IMR-90 (cell line): ENCODE measurements around the gene SV2B. TPM values are rescaled to one million over a fixed set of nuclear protein-coding genes. Genes with fewer than 3 reads are reported as not detected.

Experiments
- ATAC-seq: fragments of 200-7000 bp; cut with Tn5 transposase; 2 replicates; pipeline ENCODE4 v1.9.1; 2020; ENCODE audit warnings: low read depth, mild to moderate bottlenecking, moderate library complexity
- BruUV-seq: library from RNA; stranded (reverse); fragments of 400-500 nt; replicated peaks from 2 replicates; lab custom pipeline; 2021; lab: Mats Ljungman, UMichigan
- CTCF ChIA-PET: fragments of 300-600 bp; formaldehyde crosslinking; extraction: SDS; loops from one replicate; lab custom pipeline; 2021; ENCODE audit warnings: antibody characterized with exemption; lab: Yijun Ruan, JAX
- POLR2A ChIA-PET: fragments of 300-600 bp; sonication (Branson Sonifier 250); formaldehyde crosslinking; loops from one replicate; lab custom pipeline; 2022; ENCODE audit warnings: antibody characterized with exemption; ENCODE audit not compliant: unreplicated experiment; lab: Charles Lee
- DNase-seq: peaks from one replicate; pipeline ENCODE4 v3.0.0; 2013
- H2AFZ ChIP-seq: replicated peaks from 2 replicates; pipeline ENCODE3; 2013; ENCODE audit warnings: low read length, mild to moderate bottlenecking; ENCODE audit not compliant: poor library complexity
- H2AK5ac ChIP-seq: 2 replicates; pipeline ENCODE4 v1.6.1; 2013; ENCODE audit warnings: low read depth, low read length, inconsistent platforms
- H2AK9ac ChIP-seq: replicated peaks from 2 replicates; pipeline ENCODE3; 2013; ENCODE audit warnings: mild to moderate bottlenecking, low read depth, low read length, moderate library complexity; ENCODE audit not compliant: poor library complexity
- H2BK120ac ChIP-seq: 2 replicates; pipeline ENCODE4 v1.6.1; 2013; ENCODE audit warnings: low read depth, low read length, inconsistent platforms
- H2BK15ac ChIP-seq: 3 replicates; pipeline ENCODE4 v1.6.1; 2013; ENCODE audit warnings: low read depth, low read length, inconsistent platforms
- H2BK20ac ChIP-seq: 2 replicates; pipeline ENCODE4 v1.6.1; 2013; ENCODE audit warnings: low read depth, mild to moderate bottlenecking, inconsistent platforms, low read length, moderate library complexity
- H2BK5ac ChIP-seq: 2 replicates; pipeline ENCODE4 v1.6.1; 2013; ENCODE audit warnings: mild to moderate bottlenecking, low read depth, low read length, inconsistent platforms; ENCODE audit not compliant: poor library complexity, severe bottlenecking
- H3K14ac ChIP-seq: replicated peaks from 2 replicates; pipeline ENCODE4 v1.6.1; 2013; ENCODE audit warnings: low read depth, low read length, inconsistent platforms
- H3K18ac ChIP-seq: 2 replicates; pipeline ENCODE4 v1.6.1; 2013; ENCODE audit warnings: low read depth, low read length, control low read depth
- H3K23ac ChIP-seq: 2 replicates; pipeline ENCODE4 v1.6.1; 2013; ENCODE audit warnings: low read depth, low read length, inconsistent platforms
- H3K27ac ChIP-seq: 2 replicates; pipeline ENCODE4 v1.5.1; 2013; ENCODE audit warnings: mild to moderate bottlenecking, control low read depth, low read length; ENCODE audit not compliant: insufficient read depth
- H3K27me3 ChIP-seq: 2 replicates; pipeline ENCODE4 v1.6.1; 2013; ENCODE audit warnings: low read length; ENCODE audit not compliant: control insufficient read depth, insufficient read depth
- H3K36me3 ChIP-seq: 2 replicates; pipeline ENCODE4 v1.6.1; 2013; ENCODE audit warnings: low read length, mixed read lengths; ENCODE audit not compliant: control insufficient read depth, insufficient read depth
- H3K4ac ChIP-seq: 2 replicates; pipeline ENCODE4 v1.6.1; 2013; ENCODE audit warnings: low read depth, low read length, inconsistent platforms
- H3K4me1 ChIP-seq: 2 replicates; pipeline ENCODE4 v1.6.1; 2013; ENCODE audit warnings: low read length, mixed read lengths; ENCODE audit not compliant: control insufficient read depth, insufficient read depth
- H3K4me2 ChIP-seq: 2 replicates; pipeline ENCODE4 v1.6.1; 2013; ENCODE audit warnings: low read depth, mild to moderate bottlenecking, control low read depth, low read length, moderate library complexity
- H3K4me3 ChIP-seq: 2 replicates; pipeline ENCODE4 v1.5.1; 2013; ENCODE audit warnings: low read depth, mild to moderate bottlenecking, control low read depth, low read length, moderate library complexity; ENCODE audit not compliant: insufficient read depth
- H3K56ac ChIP-seq: 2 replicates; pipeline ENCODE4 v1.6.1; 2013; ENCODE audit warnings: low read length, inconsistent platforms; ENCODE audit not compliant: insufficient read depth; ENCODE audit errors: extremely low read depth
- H3K79me1 ChIP-seq, 2 experiments: 2 replicates each; pipeline ENCODE4 v1.6.1; 2013; ENCODE audit warnings: low read length in 2 of 2, inconsistent platforms in 1 of 2, low read depth in 1 of 2
- H3K9ac ChIP-seq: 2 replicates; pipeline ENCODE4 v1.6.1; 2013; ENCODE audit warnings: low read depth, low read length, control low read depth
- H3K9me1 ChIP-seq: 2 replicates; pipeline ENCODE4 v1.6.1; 2013; ENCODE audit warnings: low read length, inconsistent platforms; ENCODE audit not compliant: insufficient read depth
- H3K9me3 ChIP-seq: 2 replicates; pipeline ENCODE4 v1.6.1; 2013; ENCODE audit warnings: low read length; ENCODE audit not compliant: control insufficient read depth, insufficient read depth
- H4K20me1 ChIP-seq: 2 replicates; pipeline ENCODE4 v1.6.1; 2013; ENCODE audit warnings: low read length, inconsistent platforms; ENCODE audit not compliant: insufficient read depth
- H4K5ac ChIP-seq: 2 replicates; pipeline ENCODE4 v1.6.1; 2013; ENCODE audit warnings: mild to moderate bottlenecking, low read depth, low read length, control low read depth
- H4K8ac ChIP-seq, 2 experiments: 2 replicates each; pipeline ENCODE4 v1.6.1; 2013; ENCODE audit warnings: low read depth in 2 of 2, low read length in 2 of 2, control low read depth in 1 of 2, inconsistent platforms in 1 of 2
- H4K91ac ChIP-seq: 2 replicates; pipeline ENCODE4 v1.6.1; 2013; ENCODE audit warnings: low read depth, low read length, inconsistent platforms; ENCODE audit not compliant: insufficient read depth
- BHLHE40 ChIP-seq: fragments of 150-350 bp; IDR thresholded peaks from 2 replicates; pipeline ENCODE4 v1.6.1; 2016; ENCODE audit warnings: mild to moderate bottlenecking, low read depth, low read length
- CEBPB ChIP-seq: IDR thresholded peaks from 2 replicates; pipeline ENCODE4 v1.6.1; 2012; ENCODE audit warnings: low read depth, low read length, improper control_type of control experiment
- CHD1 ChIP-seq: IDR thresholded peaks from 2 replicates; pipeline ENCODE4 v1.6.1; 2012; ENCODE audit warnings: low read depth, low read length, improper control_type of control experiment
- FOS ChIP-seq: fragments of 150-350 bp; IDR thresholded peaks from 2 replicates; pipeline ENCODE4 v1.6.1; 2016; ENCODE audit warnings: low read depth, low read length
- MAFK ChIP-seq: IDR thresholded peaks from 2 replicates; pipeline ENCODE4 v1.6.1; 2012; ENCODE audit warnings: low read depth, low read length, improper control_type of control experiment
- MAZ ChIP-seq: IDR thresholded peaks from 2 replicates; pipeline ENCODE4 v1.6.1; 2012; ENCODE audit warnings: low read depth, mild to moderate bottlenecking, low read length, improper control_type of control experiment, moderate library complexity, borderline replicate concordance
- MXI1 ChIP-seq: IDR thresholded peaks from 2 replicates; pipeline ENCODE4 v1.6.1; 2012; ENCODE audit warnings: low read depth, mild to moderate bottlenecking, low read length, moderate library complexity, borderline replicate concordance
- NFE2L2 ChIP-seq: fragments of 150-350 bp; IDR thresholded peaks from 2 replicates; pipeline ENCODE4 v1.6.1; 2016; ENCODE audit warnings: low read depth, mild to moderate bottlenecking, low read length
- POLR2A ChIP-seq: IDR thresholded peaks from 2 replicates; pipeline ENCODE4 v1.6.1; 2012; ENCODE audit warnings: mild to moderate bottlenecking, low read depth, low read length
- RAD21 ChIP-seq: IDR thresholded peaks from 2 replicates; pipeline ENCODE4 v1.6.1; 2012; ENCODE audit warnings: low read length, improper control_type of control experiment
- RCOR1 ChIP-seq: IDR thresholded peaks from 2 replicates; pipeline ENCODE4 v1.6.1; 2012; ENCODE audit warnings: mild to moderate bottlenecking, low read length, improper control_type of control experiment; ENCODE audit not compliant: insufficient replicate concordance
- RFX5 ChIP-seq: IDR thresholded peaks from 2 replicates; pipeline ENCODE4 v1.8.0; 2012; ENCODE audit warnings: low read depth, mild to moderate bottlenecking, low read length, moderate library complexity
- SMC3 ChIP-seq: fragments of 150-350 bp; IDR thresholded peaks from 2 replicates; pipeline ENCODE4 v1.6.1; 2016; ENCODE audit warnings: low read depth, mild to moderate bottlenecking, antibody characterized with exemption, low read length, moderate library complexity
- WGBS, 2 experiments: methylation state at CpG; one replicate each; pipeline versions ENCODE4 v1.1.5 to v1.1.7; 2013; ENCODE audit warnings: missing lambda C conversion rate in 2 of 2; ENCODE audit not compliant: insufficient read length in 1 of 2; ENCODE audit errors: extremely low coverage in 2 of 2; 5-methylcytosine and 5-hydroxymethylcytosine counted together
- dilution Hi-C: fragments of 300-500 bp; cut with HindIII; formaldehyde crosslinking; loops from one replicate; pipeline ENCODE4 v1.14.3; 2018; ENCODE audit warnings: low sequenced_read_pairs; ENCODE audit not compliant: unreplicated experiment
- in situ Hi-C: fragments of 300-500 bp; cut with MboI; formaldehyde crosslinking; loops from 3 replicates; pipeline ENCODE4 v1.14.3; 2019; ENCODE audit warnings: low sequenced_read_pairs, inconsistent platforms, mixed read lengths
- intact Hi-C: fragments of 100-400 bp; cut with micrococcal nuclease; formaldehyde crosslinking; loops from 2 replicates; pipeline ENCODE4 v1.10.0; 2022
- polyA plus RNA-seq, 3 experiments: library from polyadenylated mRNA; depleted of rRNA; stranded (reverse); fragments of >200 nt; gene quantifications; 2 replicates each; pipeline ENCODE4 v1.2.3, GENCODE V29; 2012; ENCODE audit warnings: low replicate concordance in 1 of 3
- total RNA-seq: library from RNA; depleted of rRNA; stranded (reverse); fragments of >200 nt; gene quantifications from 2 replicates; pipeline ENCODE4 v1.2.3, GENCODE V29; 2012
- TF ChIP-seq, protein P1 (sequence below): conservative IDR thresholded peaks from 2 replicates; pipeline ENCODE4 v1.5.1; 2012; ENCODE audit warnings: mild to moderate bottlenecking, low read depth, low read length, improper control_type of control experiment
- TF ChIP-seq, protein P2 (sequence below): fragments of 150-350 bp; IDR thresholded peaks from 2 replicates; pipeline ENCODE4 v1.6.1; 2016; ENCODE audit warnings: low read depth, mild to moderate bottlenecking, low read length, moderate library complexity, borderline replicate concordance
- TF ChIP-seq, protein P3 (sequence below): fragments of 150-350 bp; IDR thresholded peaks from 2 replicates; pipeline ENCODE4 v1.6.1; 2017; ENCODE audit warnings: mild to moderate bottlenecking, antibody characterized with exemption, low read length, low read depth

Gene SV2B
- total and polyA plus RNA-seq, 2 of the 4 experiments (the other 2 are of a cell fraction): not detected

DNA sequence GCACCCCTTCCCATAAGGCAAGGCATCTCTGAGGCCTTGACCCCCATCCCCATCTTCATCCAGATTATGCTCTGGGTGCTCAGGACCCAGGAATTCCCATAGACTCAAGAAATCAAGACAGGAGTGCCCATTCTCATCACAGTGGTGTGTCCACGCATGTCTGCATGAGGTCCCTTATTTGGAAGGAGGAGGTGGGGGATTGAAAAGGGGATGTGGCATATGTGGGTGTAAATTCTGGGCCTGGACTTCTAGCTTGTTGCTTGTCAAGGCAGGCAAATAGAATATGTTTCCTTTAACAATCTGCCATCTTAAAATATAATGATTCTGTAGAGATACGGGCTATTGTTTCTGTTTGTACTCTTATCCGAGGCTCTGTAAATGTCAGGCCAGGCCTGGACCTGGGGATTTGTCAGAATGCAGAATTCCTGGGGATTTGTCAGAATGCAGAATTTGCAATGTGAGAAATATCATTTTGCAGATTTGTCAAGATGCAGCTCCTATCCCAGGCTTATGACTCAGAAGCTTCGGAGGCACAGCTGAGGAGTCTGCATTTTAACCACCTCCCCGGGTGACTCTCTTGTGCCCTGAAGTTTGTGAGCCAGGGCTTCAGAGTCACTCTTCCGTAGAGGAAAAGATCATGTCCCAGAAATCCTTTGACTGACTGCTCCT lies 157.8 kb downstream of the SV2B start:
- intact Hi-C loops: no loop called here
- Histone ChIP-seq H2BK120ac (no peak overlapping the region), H3K4me1 (no peaks in the 10 kb centered on the region), H3K9me3 (no peaks in the 10 kb centered on the region), H3K9me1 (no peaks in the 10 kb centered on the region), H4K5ac (no peak overlapping the region), H4K20me1 (no peaks in the 10 kb centered on the region), H2BK5ac (no peak overlapping the region), H3K18ac (no peak overlapping the region), H4K91ac (no peak overlapping the region), H3K4me3 (no peak overlapping the region), H2AFZ (no peak overlapping the region), H3K4ac (no peak overlapping the region), H4K8ac (no peak overlapping the region), H3K36me3 (no peaks in the 10 kb centered on the region), H3K27me3 (peaks cover 7% of the 10 kb centered on the region; the same call in 1 of the 2 replicates), H3K27ac (no peak overlapping the region), H3K9ac (no peak overlapping the region), H3K79me1 (no peaks in the 10 kb centered on the region), H3K14ac (no peak overlapping the region), H2AK9ac (no peak overlapping the region), H2BK15ac (no peak overlapping the region), H2AK5ac (no peak overlapping the region), H3K4me2 (no peak overlapping the region), H3K56ac (no peak overlapping the region), H3K23ac (no peak overlapping the region), H2BK20ac (no peak overlapping the region)
- no peak for TF ChIP-seq NFE2L2
- TF ChIP-seq, protein P1, sequence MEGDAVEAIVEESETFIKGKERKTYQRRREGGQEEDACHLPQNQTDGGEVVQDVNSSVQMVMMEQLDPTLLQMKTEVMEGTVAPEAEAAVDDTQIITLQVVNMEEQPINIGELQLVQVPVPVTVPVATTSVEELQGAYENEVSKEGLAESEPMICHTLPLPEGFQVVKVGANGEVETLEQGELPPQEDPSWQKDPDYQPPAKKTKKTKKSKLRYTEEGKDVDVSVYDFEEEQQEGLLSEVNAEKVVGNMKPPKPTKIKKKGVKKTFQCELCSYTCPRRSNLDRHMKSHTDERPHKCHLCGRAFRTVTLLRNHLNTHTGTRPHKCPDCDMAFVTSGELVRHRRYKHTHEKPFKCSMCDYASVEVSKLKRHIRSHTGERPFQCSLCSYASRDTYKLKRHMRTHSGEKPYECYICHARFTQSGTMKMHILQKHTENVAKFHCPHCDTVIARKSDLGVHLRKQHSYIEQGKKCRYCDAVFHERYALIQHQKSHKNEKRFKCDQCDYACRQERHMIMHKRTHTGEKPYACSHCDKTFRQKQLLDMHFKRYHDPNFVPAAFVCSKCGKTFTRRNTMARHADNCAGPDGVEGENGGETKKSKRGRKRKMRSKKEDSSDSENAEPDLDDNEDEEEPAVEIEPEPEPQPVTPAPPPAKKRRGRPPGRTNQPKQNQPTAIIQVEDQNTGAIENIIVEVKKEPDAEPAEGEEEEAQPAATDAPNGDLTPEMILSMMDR: no peak
- TF ChIP-seq FOS: no peak
- TF ChIP-seq MXI1: no peak
- no peak for TF ChIP-seq SMC3
- no peak for TF ChIP-seq CEBPB
- TF ChIP-seq, protein P2, sequence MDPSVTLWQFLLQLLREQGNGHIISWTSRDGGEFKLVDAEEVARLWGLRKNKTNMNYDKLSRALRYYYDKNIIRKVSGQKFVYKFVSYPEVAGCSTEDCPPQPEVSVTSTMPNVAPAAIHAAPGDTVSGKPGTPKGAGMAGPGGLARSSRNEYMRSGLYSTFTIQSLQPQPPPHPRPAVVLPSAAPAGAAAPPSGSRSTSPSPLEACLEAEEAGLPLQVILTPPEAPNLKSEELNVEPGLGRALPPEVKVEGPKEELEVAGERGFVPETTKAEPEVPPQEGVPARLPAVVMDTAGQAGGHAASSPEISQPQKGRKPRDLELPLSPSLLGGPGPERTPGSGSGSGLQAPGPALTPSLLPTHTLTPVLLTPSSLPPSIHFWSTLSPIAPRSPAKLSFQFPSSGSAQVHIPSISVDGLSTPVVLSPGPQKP: no peak
- TF ChIP-seq CHD1: no peak
- no peak for TF ChIP-seq POLR2A
- TF ChIP-seq BHLHE40: no peak
- TF ChIP-seq, protein P3, sequence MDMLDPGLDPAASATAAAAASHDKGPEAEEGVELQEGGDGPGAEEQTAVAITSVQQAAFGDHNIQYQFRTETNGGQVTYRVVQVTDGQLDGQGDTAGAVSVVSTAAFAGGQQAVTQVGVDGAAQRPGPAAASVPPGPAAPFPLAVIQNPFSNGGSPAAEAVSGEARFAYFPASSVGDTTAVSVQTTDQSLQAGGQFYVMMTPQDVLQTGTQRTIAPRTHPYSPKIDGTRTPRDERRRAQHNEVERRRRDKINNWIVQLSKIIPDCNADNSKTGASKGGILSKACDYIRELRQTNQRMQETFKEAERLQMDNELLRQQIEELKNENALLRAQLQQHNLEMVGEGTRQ: no peak
- no peak for TF ChIP-seq RFX5
- TF ChIP-seq RAD21: no peak
- no peak for TF ChIP-seq RCOR1
- TF ChIP-seq MAZ: no peak
- TF ChIP-seq MAFK: no peak
- 49% methylated on average over 3 of the region's 6 CpGs; no CpG with 5 or more reads in 1 of the 2 experiments for WGBS, 2 experiments
- DNase-seq: no peak
- in situ Hi-C loops: no loop called here
- dilution Hi-C loops: loop anchor here (25.0 kb wide), 1 partner anchor 196 kb away; no protein-coding TSS in a partner anchor
- ATAC-seq: no peak
- POLR2A ChIA-PET: interaction anchor here (0.6 kb wide), 1 partner anchor 830 kb away, joined by 4 read pairs; no protein-coding TSS in a partner anchor
- no TSS peak for BruUV-seq
- CTCF ChIA-PET: no interaction called here
